Measurements from ENCODE around the gene CD93. TPM values are rescaled to one million over a fixed set of nuclear protein-coding genes. Genes with fewer than 3 reads are reported as not detected.

CD93 gene
- total and polyA plus RNA-seq, 2 of the 8 experiments (the other 6 are each of a cell fraction or from before 2014, with no cell fraction given), result under 0.01 to 0.07 TPM

GRCh38 chr20:23087587-23088251, 1.6 kb upstream of the CD93 start (continued):
- TF ChIP-seq RAD21 (IDR thresholded peaks at IDR 0.05 in 1 of 2, conservative IDR thresholded peaks at IDR 0.05 in 1 of 2; ENCODE audit: low read depth in 2 of 2, low read length in 2 of 2) (no peak), CTCF (IDR thresholded peaks at IDR 0.05; ENCODE audit: control extremely low read depth in 1 of 3, insufficient read depth in 1 of 3, low read depth in 1 of 3, low read length in 3 of 3) (no peak), FOSL1 (IDR thresholded peaks at IDR 0.05; ENCODE audit: insufficient read depth, low read depth, low read length) (no peak), EGR1 (IDR thresholded peaks at IDR 0.05; ENCODE audit: borderline replicate concordance, low read depth, low read length) (no peak), SIN3A (conservative IDR thresholded peaks at IDR 0.05 in 1 of 2, IDR thresholded peaks at IDR 0.05 in 1 of 2; ENCODE audit: low read depth in 1 of 2, low read length in 2 of 2) (no peak), JUN (IDR thresholded peaks at IDR 0.05; ENCODE audit: low read depth, low read length) (no peak)
- TF ChIP-seq, protein P1, sequence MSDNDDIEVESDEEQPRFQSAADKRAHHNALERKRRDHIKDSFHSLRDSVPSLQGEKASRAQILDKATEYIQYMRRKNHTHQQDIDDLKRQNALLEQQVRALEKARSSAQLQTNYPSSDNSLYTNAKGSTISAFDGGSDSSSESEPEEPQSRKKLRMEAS (IDR thresholded peaks at IDR 0.05), result no peak

All from H1 (cell line).